DOHH2 (cell line): ENCODE results near the gene SLX4IP.

Experiments used
- H3F3A ChIP-seq: fragments of 200-600 bp; sonication (generic), shearing (Covaris generic); 2 replicates; pipeline ENCODE4 v1.6.0; 2016; ENCODE audit warnings: antibody characterized with exemption, mild to moderate bottlenecking; ENCODE audit not compliant: control insufficient read depth, insufficient read depth
- H3K27ac ChIP-seq: fragments of 200-600 bp; sonication (generic); 2 replicates; pipeline ENCODE4 v1.5.1; 2014; ENCODE audit warnings: low read depth, mild to moderate bottlenecking, low read length, moderate library complexity
- H3K27me3 ChIP-seq: fragments of 200-600 bp; sonication (generic); 2 replicates; pipeline ENCODE4 v1.6.1; 2014; ENCODE audit warnings: mild to moderate bottlenecking, low read length, mixed read lengths; ENCODE audit not compliant: control insufficient read depth
- H3K36me3 ChIP-seq: fragments of 200-600 bp; sonication (generic); 2 replicates; pipeline ENCODE4 v1.6.1; 2014; ENCODE audit warnings: mild to moderate bottlenecking, low read length, moderate library complexity, mixed read lengths; ENCODE audit not compliant: control insufficient read depth
- H3K4me1 ChIP-seq: fragments of 200-600 bp; sonication (generic); 2 replicates; pipeline ENCODE4 v1.6.1; 2014; ENCODE audit warnings: mild to moderate bottlenecking, low read length, mixed read lengths; ENCODE audit not compliant: control insufficient read depth
- H3K4me2 ChIP-seq: fragments of 200-600 bp; sonication (generic); 2 replicates; pipeline ENCODE4 v1.6.0; 2014; ENCODE audit warnings: mild to moderate bottlenecking, low read length, moderate library complexity
- H3K4me3 ChIP-seq: fragments of 200-600 bp; sonication (generic); 2 replicates; pipeline ENCODE4 v1.5.1; 2014; ENCODE audit warnings: mild to moderate bottlenecking, low read length, mixed read lengths
- H3K79me2 ChIP-seq: fragments of 200-600 bp; sonication (generic); 2 replicates; pipeline ENCODE4 v1.6.1; 2014; ENCODE audit warnings: mild to moderate bottlenecking, low read length, mixed read lengths; ENCODE audit not compliant: control insufficient read depth
- H3K9me2 ChIP-seq: fragments of 200-600 bp; sonication (generic); replicated peaks from 2 replicates; pipeline ENCODE4 v1.6.1; 2014; ENCODE audit warnings: mild to moderate bottlenecking, low read length, mixed read lengths; ENCODE audit not compliant: control insufficient read depth
- H3K9me3 ChIP-seq: fragments of 200-600 bp; sonication (generic); 2 replicates; pipeline ENCODE4 v1.6.1; 2014; ENCODE audit warnings: antibody characterized with exemption, low read length, mixed read lengths; ENCODE audit not compliant: control insufficient read depth, insufficient read depth
- H4K20me1 ChIP-seq: fragments of 200-600 bp; sonication (generic); 2 replicates; pipeline ENCODE4 v1.6.0; 2014; ENCODE audit warnings: low read depth, mild to moderate bottlenecking, antibody characterized with exemption, low read length, moderate library complexity; ENCODE audit not compliant: control insufficient read depth, insufficient read depth
- CTCF ChIP-seq: fragments of 200-600 bp; sonication (generic); IDR thresholded peaks from one replicate; pipeline ENCODE4 v1.5.1; 2014; ENCODE audit warnings: antibody characterized with exemption, mild to moderate bottlenecking, low read depth, low read length; ENCODE audit not compliant: poor library complexity, severe bottlenecking
- EZH2phosphoT487 ChIP-seq: fragments of 200-600 bp; sonication (generic); IDR thresholded peaks from 2 replicates; pipeline ENCODE4 v1.6.1; 2017; ENCODE audit warnings: borderline replicate concordance, mild to moderate bottlenecking, antibody characterized with exemption, low read length, moderate library complexity, mixed read lengths

Gene SLX4IP

GRCh38 chr20:10508468-10509251 is 73.6 kb downstream of the SLX4IP start:
- no peak for TF ChIP-seq CTCF
- TF ChIP-seq EZH2phosphoT487: no peak
- H3K79me2 ChIP-seq: peaks cover 12% of the 10 kb centered on the region
- H3K36me3 ChIP-seq: no peaks in the 10 kb centered on the region
- H3K27ac ChIP-seq: no peak overlapping the region
- H3K4me1 ChIP-seq: peaks cover 5% of the 10 kb centered on the region
- H3F3A ChIP-seq: no peaks in the 10 kb centered on the region
- no peak overlapping the region for H3K4me3 ChIP-seq
- no peaks in the 10 kb centered on the region for H3K27me3 ChIP-seq
- H3K9me3 ChIP-seq: no peaks in the 10 kb centered on the region
- H3K9me2 ChIP-seq: no peaks in the 10 kb centered on the region
- H3K4me2 ChIP-seq: no peak overlapping the region
- no peaks in the 10 kb centered on the region for H4K20me1 ChIP-seq

GRCh38 chr20:10509376-10509775 is 74.3 kb downstream of the SLX4IP start:
- peaks cover 7% of the 10 kb centered on the region for H3K79me2 ChIP-seq
- H4K20me1 ChIP-seq: no peaks in the 10 kb centered on the region
- no peaks in the 10 kb centered on the region for H3K27me3 ChIP-seq
- no peak overlapping the region for H3K27ac ChIP-seq
- no peaks in the 10 kb centered on the region for H3K36me3 ChIP-seq
- H3K4me1 ChIP-seq: peaks cover 5% of the 10 kb centered on the region
- H3F3A ChIP-seq: no peaks in the 10 kb centered on the region
- no peak overlapping the region for H3K4me3 ChIP-seq
- no peaks in the 10 kb centered on the region for H3K9me3 ChIP-seq
- no peaks in the 10 kb centered on the region for H3K9me2 ChIP-seq
- H3K4me2 ChIP-seq: no peak overlapping the region
- TF ChIP-seq CTCF (no peak), EZH2phosphoT487 (no peak)

DNA sequence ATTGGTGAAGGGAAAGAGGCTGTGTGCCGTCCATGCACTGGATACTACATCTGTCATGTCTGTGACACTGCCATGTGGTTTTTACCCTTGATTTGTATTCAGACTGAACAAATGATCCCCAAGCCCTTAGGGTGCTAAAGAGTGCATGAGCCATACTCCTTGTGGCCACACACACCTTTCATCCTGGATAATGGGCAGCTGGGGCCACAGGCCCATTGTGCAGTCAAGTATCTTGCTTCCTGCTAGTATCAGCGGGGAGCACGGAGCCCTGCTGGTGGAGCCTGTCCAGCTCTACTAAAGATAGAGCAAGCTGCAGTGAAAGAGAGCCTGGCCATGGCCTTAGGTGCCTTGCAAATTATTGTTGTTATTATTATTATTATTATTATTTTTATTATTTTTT is 75.1 kb downstream of the SLX4IP start:
- TF ChIP-seq CTCF (no peak), EZH2phosphoT487 (no peak)
- Histone ChIP-seq H3K4me1 (peaks cover 5% of the 10 kb centered on the region), H3K4me2 (no peak overlapping the region), H3K36me3 (no peaks in the 10 kb centered on the region), H3F3A (no peaks in the 10 kb centered on the region), H3K79me2 (peaks cover 6% of the 10 kb centered on the region), H3K27me3 (no peaks in the 10 kb centered on the region), H3K4me3 (no peak overlapping the region), H4K20me1 (no peaks in the 10 kb centered on the region), H3K9me3 (no peaks in the 10 kb centered on the region), H3K27ac (no peak overlapping the region), H3K9me2 (no peaks in the 10 kb centered on the region)
